Neural cell (in vitro differentiated cells): ENCODE measurements around the gene RITA1. TPM values are rescaled to one million over a fixed set of nuclear protein-coding genes. Genes with fewer than 3 reads are reported as not detected.

ENCODE experiments used
- H2AFZ ChIP-seq: fragments of 200-600, 300-800 bp; sonication (generic), shearing (Covaris generic); 2 replicates; pipeline ENCODE4 v1.6.0; 2014; ENCODE audit warnings: low read depth, mild to moderate bottlenecking, antibody characterized with exemption, low read length, moderate library complexity
- H3F3A ChIP-seq: fragments of 200-600 bp; shearing (Covaris generic); 2 replicates; pipeline ENCODE4 v1.6.1; 2016; ENCODE audit warnings: mild to moderate bottlenecking, moderate library complexity, mixed read lengths, antibody characterized with exemption, low read length; ENCODE audit not compliant: insufficient read depth, poor library complexity, severe bottlenecking
- H3K27ac ChIP-seq: fragments of 200-600, 300-800 bp; sonication (generic), shearing (Covaris generic); 2 replicates; pipeline ENCODE4 v1.5.1; 2014; ENCODE audit warnings: mild to moderate bottlenecking, low read length, moderate library complexity
- H3K27me3 ChIP-seq: fragments of 300-800, 200-600 bp; sonication (generic), shearing (Covaris generic); 2 replicates; pipeline ENCODE4 v1.6.0; 2014; ENCODE audit warnings: mild to moderate bottlenecking, low read depth, low read length, moderate library complexity; ENCODE audit not compliant: insufficient read depth
- H3K36me3 ChIP-seq: fragments of 300-800, 200-600 bp; sonication (generic), shearing (Covaris generic); 2 replicates; pipeline ENCODE4 v1.5.1; 2014; ENCODE audit warnings: mild to moderate bottlenecking, antibody characterized with exemption, low read length, moderate library complexity; ENCODE audit not compliant: insufficient read depth
- H3K4me2 ChIP-seq: fragments of 300-800, 200-600 bp; sonication (generic), shearing (Covaris generic); 2 replicates; pipeline ENCODE4 v1.6.0; 2014; ENCODE audit warnings: mild to moderate bottlenecking, low read length
- H3K4me3 ChIP-seq: fragments of 300-800, 200-600 bp; sonication (generic), shearing (Covaris generic); 2 replicates; pipeline ENCODE4 v1.5.1; 2014; ENCODE audit warnings: mild to moderate bottlenecking, low read length, moderate library complexity
- H3K79me2 ChIP-seq: fragments of 200-600 bp; shearing (Covaris generic); replicated peaks from 2 replicates; pipeline ENCODE4 v1.6.0; 2014; ENCODE audit warnings: mild to moderate bottlenecking, low read length, moderate library complexity; ENCODE audit not compliant: insufficient read depth
- H3K9ac ChIP-seq: fragments of 300-800, 200-600 bp; sonication (generic), shearing (Covaris generic); 2 replicates; pipeline ENCODE4 v1.6.1; 2016; ENCODE audit warnings: mild to moderate bottlenecking, low read length, mixed read lengths
- H3K9me2 ChIP-seq: fragments of 200-600 bp; shearing (Covaris generic); 2 replicates; pipeline ENCODE4 v1.6.1; 2016; ENCODE audit warnings: mild to moderate bottlenecking, low read length, mixed read lengths; ENCODE audit not compliant: insufficient read depth
- H3K9me3 ChIP-seq: fragments of 200-600, 300-800 bp; sonication (generic), shearing (Covaris generic); 2 replicates; pipeline ENCODE4 v1.6.1; 2016; ENCODE audit warnings: mild to moderate bottlenecking, mixed run types, low read length, moderate library complexity, mixed read lengths
- H4K20me1 ChIP-seq: fragments of 200-600 bp; shearing (Covaris generic); 2 replicates; pipeline ENCODE4 v1.6.1; 2016; ENCODE audit warnings: mild to moderate bottlenecking, mixed run types; ENCODE audit not compliant: insufficient read depth
- EP300 ChIP-seq: fragments of 450-650 bp; conservative IDR thresholded peaks from 2 replicates; pipeline ENCODE4 v1.6.1; 2014; ENCODE audit warnings: antibody characterized with exemption, mild to moderate bottlenecking, moderate library complexity; ENCODE audit not compliant: poor library complexity, severe bottlenecking
- EZH2 ChIP-seq: fragments of 200-600, 300-800 bp; shearing (Covaris generic), sonication (generic); IDR thresholded peaks from 2 replicates; pipeline ENCODE4 v1.6.1; 2014; ENCODE audit warnings: antibody characterized with exemption, low read length, borderline replicate concordance, mild to moderate bottlenecking; ENCODE audit not compliant: insufficient read depth, poor library complexity, severe bottlenecking
- MXI1 ChIP-seq: fragments of 450-650 bp; conservative IDR thresholded peaks from 2 replicates; pipeline ENCODE4 v1.6.1; 2014; ENCODE audit warnings: antibody characterized with exemption, mild to moderate bottlenecking; ENCODE audit not compliant: poor library complexity, severe bottlenecking
- POLR2AphosphoS5 ChIP-seq: IDR thresholded peaks from 2 replicates; pipeline ENCODE4 v1.6.1; 2012
- RAD21 ChIP-seq: fragments of 450-650 bp; conservative IDR thresholded peaks from 2 replicates; pipeline ENCODE4 v1.6.1; 2014; ENCODE audit warnings: antibody characterized with exemption, mild to moderate bottlenecking, moderate library complexity
- SMC3 ChIP-seq: fragments of 450-650 bp; conservative IDR thresholded peaks from 2 replicates; pipeline ENCODE4 v1.6.1; 2014; ENCODE audit warnings: antibody characterized with exemption, mild to moderate bottlenecking, moderate library complexity; ENCODE audit not compliant: poor library complexity
- TAF1 ChIP-seq: IDR thresholded peaks from 2 replicates; pipeline ENCODE4 v1.6.1; 2012; ENCODE audit warnings: low read depth
- polyA plus RNA-seq: library from polyadenylated mRNA; depleted of rRNA; stranded (reverse); fragments of >200 nt; gene quantifications from 2 replicates; pipeline ENCODE4 v1.2.3, GENCODE V29; 2014
- TF ChIP-seq, protein P1 (sequence below): IDR thresholded peaks from 2 replicates; pipeline ENCODE4 v1.6.1; 2012; ENCODE audit warnings: borderline replicate concordance
- TF ChIP-seq, protein P2 (sequence below): fragments of 450-650 bp; IDR thresholded peaks from 2 replicates; pipeline ENCODE4 v1.5.1; 2014; ENCODE audit warnings: antibody characterized with exemption, mild to moderate bottlenecking, moderate library complexity; ENCODE audit not compliant: poor library complexity, severe bottlenecking

Gene RITA1
- polyA plus RNA-seq, 1 donor from 2014 or later, result 23.3 TPM

- H3K4me2 ChIP-seq, result no peak overlapping the region
- no peaks in the 10 kb centered on the region for H3K27me3 ChIP-seq
- no peaks in the 10 kb centered on the region for H3K9me3 ChIP-seq
- no peaks in the 10 kb centered on the region for H4K20me1 ChIP-seq
- H3K4me3 ChIP-seq, result no peak overlapping the region
- H3K36me3 ChIP-seq, result no peaks in the 10 kb centered on the region
- H3K79me2 ChIP-seq, result no peaks in the 10 kb centered on the region
- H3K27ac ChIP-seq, result no peak overlapping the region
- no peak overlapping the region for H2AFZ ChIP-seq
- no peak for TF ChIP-seq SMC3
- TF ChIP-seq EZH2, result no peak
- TF ChIP-seq TAF1, result no peak
- TF ChIP-seq, protein P1, sequence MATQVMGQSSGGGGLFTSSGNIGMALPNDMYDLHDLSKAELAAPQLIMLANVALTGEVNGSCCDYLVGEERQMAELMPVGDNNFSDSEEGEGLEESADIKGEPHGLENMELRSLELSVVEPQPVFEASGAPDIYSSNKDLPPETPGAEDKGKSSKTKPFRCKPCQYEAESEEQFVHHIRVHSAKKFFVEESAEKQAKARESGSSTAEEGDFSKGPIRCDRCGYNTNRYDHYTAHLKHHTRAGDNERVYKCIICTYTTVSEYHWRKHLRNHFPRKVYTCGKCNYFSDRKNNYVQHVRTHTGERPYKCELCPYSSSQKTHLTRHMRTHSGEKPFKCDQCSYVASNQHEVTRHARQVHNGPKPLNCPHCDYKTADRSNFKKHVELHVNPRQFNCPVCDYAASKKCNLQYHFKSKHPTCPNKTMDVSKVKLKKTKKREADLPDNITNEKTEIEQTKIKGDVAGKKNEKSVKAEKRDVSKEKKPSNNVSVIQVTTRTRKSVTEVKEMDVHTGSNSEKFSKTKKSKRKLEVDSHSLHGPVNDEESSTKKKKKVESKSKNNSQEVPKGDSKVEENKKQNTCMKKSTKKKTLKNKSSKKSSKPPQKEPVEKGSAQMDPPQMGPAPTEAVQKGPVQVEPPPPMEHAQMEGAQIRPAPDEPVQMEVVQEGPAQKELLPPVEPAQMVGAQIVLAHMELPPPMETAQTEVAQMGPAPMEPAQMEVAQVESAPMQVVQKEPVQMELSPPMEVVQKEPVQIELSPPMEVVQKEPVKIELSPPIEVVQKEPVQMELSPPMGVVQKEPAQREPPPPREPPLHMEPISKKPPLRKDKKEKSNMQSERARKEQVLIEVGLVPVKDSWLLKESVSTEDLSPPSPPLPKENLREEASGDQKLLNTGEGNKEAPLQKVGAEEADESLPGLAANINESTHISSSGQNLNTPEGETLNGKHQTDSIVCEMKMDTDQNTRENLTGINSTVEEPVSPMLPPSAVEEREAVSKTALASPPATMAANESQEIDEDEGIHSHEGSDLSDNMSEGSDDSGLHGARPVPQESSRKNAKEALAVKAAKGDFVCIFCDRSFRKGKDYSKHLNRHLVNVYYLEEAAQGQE, result no peak
- no peak for TF ChIP-seq POLR2AphosphoS5
- no peak for TF ChIP-seq EP300
- TF ChIP-seq MXI1, result no peak
- TF ChIP-seq, protein P2, sequence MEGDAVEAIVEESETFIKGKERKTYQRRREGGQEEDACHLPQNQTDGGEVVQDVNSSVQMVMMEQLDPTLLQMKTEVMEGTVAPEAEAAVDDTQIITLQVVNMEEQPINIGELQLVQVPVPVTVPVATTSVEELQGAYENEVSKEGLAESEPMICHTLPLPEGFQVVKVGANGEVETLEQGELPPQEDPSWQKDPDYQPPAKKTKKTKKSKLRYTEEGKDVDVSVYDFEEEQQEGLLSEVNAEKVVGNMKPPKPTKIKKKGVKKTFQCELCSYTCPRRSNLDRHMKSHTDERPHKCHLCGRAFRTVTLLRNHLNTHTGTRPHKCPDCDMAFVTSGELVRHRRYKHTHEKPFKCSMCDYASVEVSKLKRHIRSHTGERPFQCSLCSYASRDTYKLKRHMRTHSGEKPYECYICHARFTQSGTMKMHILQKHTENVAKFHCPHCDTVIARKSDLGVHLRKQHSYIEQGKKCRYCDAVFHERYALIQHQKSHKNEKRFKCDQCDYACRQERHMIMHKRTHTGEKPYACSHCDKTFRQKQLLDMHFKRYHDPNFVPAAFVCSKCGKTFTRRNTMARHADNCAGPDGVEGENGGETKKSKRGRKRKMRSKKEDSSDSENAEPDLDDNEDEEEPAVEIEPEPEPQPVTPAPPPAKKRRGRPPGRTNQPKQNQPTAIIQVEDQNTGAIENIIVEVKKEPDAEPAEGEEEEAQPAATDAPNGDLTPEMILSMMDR, result no peak
- no peak for TF ChIP-seq RAD21
- no peaks in the 10 kb centered on the region for H3K9me2 ChIP-seq
- H3K9ac ChIP-seq, result no peak overlapping the region
- H3F3A ChIP-seq, result no peaks in the 10 kb centered on the region
Measured at GRCh38 chr12:113197518-113198077, 12.1 kb downstream of the RITA1 start.

- Histone ChIP-seq H3K79me2 (no peaks in the 10 kb centered on the region), H3K9me3 (no peaks in the 10 kb centered on the region), H2AFZ (no peak overlapping the region), H3F3A (no peaks in the 10 kb centered on the region), H3K9me2 (no peaks in the 10 kb centered on the region), H3K9ac (no peak overlapping the region), H3K27me3 (no peaks in the 10 kb centered on the region), H3K4me2 (no peak overlapping the region), H4K20me1 (no peaks in the 10 kb centered on the region), H3K36me3 (no peaks in the 10 kb centered on the region), H3K4me3 (no peak overlapping the region), H3K27ac (no peak overlapping the region)
- TF ChIP-seq, protein P2, result no peak
- no peak for TF ChIP-seq SMC3
- no peak for TF ChIP-seq EZH2
- no peak for TF ChIP-seq MXI1
- no peak for TF ChIP-seq TAF1
- TF ChIP-seq EP300, result no peak
- TF ChIP-seq, protein P1, result no peak
- no peak for TF ChIP-seq POLR2AphosphoS5
- TF ChIP-seq RAD21, result no peak
Measured at GRCh38 chr12:113198296-113198695, 12.8 kb downstream of the RITA1 start.
